PC-3 (cell line): ENCODE data around the gene LCA5L. TPM values are rescaled to one million over a fixed set of nuclear protein-coding genes. Genes with fewer than 3 reads are reported as not detected.
A peak's percentile ranks its signal among the peaks of the same experiment; 100 is the strongest.
"Not testable (repeated sequence)": the region's sequence is repeated elsewhere in the genome, so short reads cannot be mapped to it uniquely, and the experiment has no call there.

Experiments used
- ATAC-seq: fragments of 200-7000 bp; cut with Tn5 transposase; 2 replicates; pipeline ENCODE4 v1.9.1; 2020; ENCODE audit warnings: mild to moderate bottlenecking, moderate library complexity
- BruUV-seq: library from RNA; stranded (reverse); fragments of 400-500 nt; replicated peaks from 2 replicates; lab custom pipeline; 2021; lab: Mats Ljungman, UMichigan
- CTCF ChIA-PET: fragments of 300-600 bp; sonication (Branson Sonifier 250); formaldehyde crosslinking; loops from one replicate; lab custom pipeline; 2022; ENCODE audit warnings: antibody characterized with exemption; lab: Charles Lee
- POLR2A ChIA-PET: fragments of 300-600 bp; sonication (Branson Sonifier 250); formaldehyde crosslinking; loops from one replicate; lab custom pipeline; 2022; ENCODE audit warnings: antibody characterized with exemption; ENCODE audit not compliant: unreplicated experiment; lab: Charles Lee
- DNase-seq: peaks from one replicate; pipeline ENCODE4 v3.0.0-alpha.2; 2015
- H2AFZ ChIP-seq: fragments of 300-600 bp; sonication (generic); 2 replicates; pipeline ENCODE4 v1.6.0; 2016; ENCODE audit warnings: antibody characterized with exemption, low read length
- H3F3A ChIP-seq: fragments of 300-600 bp; sonication (generic); one replicate; pipeline ENCODE4 v1.6.0; 2017; ENCODE audit warnings: antibody characterized with exemption, low read length, control low read depth, mild to moderate bottlenecking; ENCODE audit not compliant: unreplicated experiment
- H3K27ac ChIP-seq: fragments of 300-600 bp; sonication (generic); 2 replicates; pipeline ENCODE4 v1.5.1; 2016; ENCODE audit warnings: mild to moderate bottlenecking, low read length
- H3K27me3 ChIP-seq: fragments of 300-600 bp; sonication (generic); 2 replicates; pipeline ENCODE4 v1.6.1; 2016; ENCODE audit warnings: low read length, mixed read lengths
- H3K36me3 ChIP-seq: fragments of 300-600 bp; sonication (generic); 2 replicates; pipeline ENCODE4 v1.6.1; 2016; ENCODE audit warnings: low read depth, mixed run types, low read length, mixed read lengths
- H3K4me1 ChIP-seq: fragments of 300-600 bp; sonication (generic); 2 replicates; pipeline ENCODE4 v1.5.1; 2016; ENCODE audit warnings: low read length; ENCODE audit not compliant: insufficient read depth
- H3K4me2 ChIP-seq: fragments of 300-600 bp; sonication (generic); 2 replicates; pipeline ENCODE4 v1.6.0; 2016; ENCODE audit warnings: low read length
- H3K4me3 ChIP-seq: fragments of 300-600 bp; sonication (generic); 2 replicates; pipeline ENCODE4 v1.5.1; 2016; ENCODE audit warnings: mild to moderate bottlenecking, low read length, mixed read lengths
- H3K79me2 ChIP-seq: fragments of 300-600 bp; sonication (generic); 2 replicates; pipeline ENCODE4 v1.6.1; 2017; ENCODE audit warnings: low read length, mixed read lengths
- H3K9ac ChIP-seq: fragments of 300-600 bp; sonication (generic); 2 replicates; pipeline ENCODE4 v1.6.0; 2016; ENCODE audit warnings: mild to moderate bottlenecking, low read length
- H3K9me2 ChIP-seq: fragments of 300-600 bp; sonication (generic); replicated peaks from 2 replicates; pipeline ENCODE4 v1.6.1; 2016; ENCODE audit warnings: mixed run types, low read length, mixed read lengths
- H3K9me3 ChIP-seq: fragments of 300-600 bp; sonication (generic); 2 replicates; pipeline ENCODE4 v1.6.1; 2016; ENCODE audit warnings: low read length, mixed read lengths
- H4K20me1 ChIP-seq: fragments of 300-600 bp; sonication (generic); 2 replicates; pipeline ENCODE4 v1.6.1; 2016; ENCODE audit warnings: low read length, mixed read lengths
- EZH2 ChIP-seq: fragments of 300-600 bp; sonication (generic); IDR thresholded peaks from one replicate; pipeline ENCODE4 v1.6.1; 2017; ENCODE audit warnings: antibody characterized with exemption, mild to moderate bottlenecking, low read length; ENCODE audit not compliant: unreplicated experiment
- EZH2phosphoT487 ChIP-seq: fragments of 300-600 bp; sonication (generic); IDR thresholded peaks from 2 replicates; pipeline ENCODE4 v1.6.1; 2018; ENCODE audit warnings: mild to moderate bottlenecking, antibody characterized with exemption, low read length, borderline replicate concordance
- intact Hi-C: fragments of 100-400 bp; cut with micrococcal nuclease; formaldehyde crosslinking; loops from 2 replicates; pipeline ENCODE4 v1.9.0; 2023
- total RNA-seq: library from RNA; depleted of rRNA; stranded (reverse); fragments of >200 nt; gene quantifications from 2 replicates; pipeline ENCODE4 v1.2.3, GENCODE V29; 2014
- TF ChIP-seq, protein P1 (sequence below): fragments of 300-600 bp; sonication (generic); conservative IDR thresholded peaks from 2 replicates; pipeline ENCODE4 v1.5.1; 2017; ENCODE audit warnings: antibody characterized with exemption, low read depth, mild to moderate bottlenecking, low read length

LCA5L gene
- total RNA-seq, 1 experiment from 2014 or later = 0.40 TPM

DNA sequence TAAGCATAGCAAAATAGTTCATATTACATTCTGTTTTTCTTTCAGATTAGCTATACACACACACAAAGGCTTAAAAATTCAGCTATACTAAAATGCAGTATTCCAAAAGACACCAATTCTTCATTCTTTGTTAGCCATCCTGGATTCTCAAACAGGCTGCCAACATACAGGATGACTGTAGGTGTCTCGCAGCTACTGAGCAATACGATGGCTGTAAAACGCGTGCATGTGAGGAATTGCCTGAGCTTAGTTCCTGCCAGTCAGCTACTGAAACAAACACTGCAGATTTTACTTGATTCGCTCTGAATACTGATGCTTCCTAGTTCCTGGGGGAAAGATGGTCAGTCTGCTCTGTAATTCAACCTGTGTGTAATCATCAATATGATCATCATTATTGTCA lies 71.9 kb downstream of the LCA5L start:
- no peaks in the 10 kb centered on the region for H3K27me3 ChIP-seq

DNA sequence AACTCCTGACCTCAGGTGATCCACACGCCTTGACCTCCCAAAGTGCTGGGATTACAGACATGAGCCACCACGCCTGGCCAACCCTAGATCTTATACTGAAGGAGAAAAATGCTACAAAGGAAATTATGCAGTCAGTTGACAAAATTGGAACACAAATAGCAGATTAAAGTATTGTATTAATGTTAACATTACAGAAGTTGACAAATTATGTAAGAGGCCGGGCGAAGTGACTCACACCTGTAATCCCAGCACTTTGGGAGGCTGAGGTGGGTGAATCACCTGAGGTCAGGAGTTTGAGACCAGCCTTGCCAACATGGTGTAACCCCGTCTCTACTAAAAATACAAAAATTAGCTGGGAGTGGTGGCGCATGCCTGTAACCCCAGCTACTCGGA lies 75.7 kb downstream of the LCA5L start:
- H3K79me2 ChIP-seq, BruUV-seq, H3F3A ChIP-seq, H3K36me3 ChIP-seq, CTCF ChIA-PET, H3K27ac ChIP-seq, H3K4me1 ChIP-seq, H3K4me3 ChIP-seq, POLR2A ChIA-PET, H3K9me3 ChIP-seq, H3K4me2 ChIP-seq, H3K27me3 ChIP-seq, H2AFZ ChIP-seq, H3K9me2 ChIP-seq, H4K20me1 ChIP-seq, H3K9ac ChIP-seq, intact Hi-C loops, ATAC-seq: not testable (repeated sequence)
- DNase-seq = peak; percentile 43

More for the DNA sequence above, 71.9 kb downstream of the LCA5L start:
- DNase-seq = peak; percentile 73
- ChIA-PET POLR2A (interaction anchor here (0.5 to 0.6 kb wide), 2 partner anchors 18 to 137 kb away, joined by 3 to 6 read pairs; no protein-coding TSS in a partner anchor), CTCF (interaction anchor here (0.6 to 2.0 kb wide), 11 partner anchors 10 to 225 kb away, joined by 3 to 20 read pairs (median 5); no protein-coding TSS in a partner anchor)
- Histone ChIP-seq H4K20me1 (no peaks in the 10 kb centered on the region), H3K9me2 (no peaks in the 10 kb centered on the region), H3K27ac (no peak overlapping the region), H3K36me3 (no peaks in the 10 kb centered on the region), H3K9me3 (no peaks in the 10 kb centered on the region), H3K4me3 (peak overlapping the region; percentile 31; the same call in 1 of the 2 replicates), H3F3A (no peaks in the 10 kb centered on the region), H3K9ac (no peak overlapping the region), H3K4me2 (peak overlapping the region; percentile 55), H2AFZ (peak overlapping the region; percentile 41), H3K79me2 (no peaks in the 10 kb centered on the region), H3K4me1 (peaks cover 7% of the 10 kb centered on the region; the same call in 1 of the 2 replicates)
- ATAC-seq = peak; percentile 96
- intact Hi-C loops = loop anchor here (1.0 to 2.0 kb wide), 3 partner anchors 15 to 343 kb away; no protein-coding TSS in a partner anchor
- no TSS peak for BruUV-seq
- TF ChIP-seq EZH2 (no peak), EZH2phosphoT487 (no peak)
- TF ChIP-seq, protein P1, sequence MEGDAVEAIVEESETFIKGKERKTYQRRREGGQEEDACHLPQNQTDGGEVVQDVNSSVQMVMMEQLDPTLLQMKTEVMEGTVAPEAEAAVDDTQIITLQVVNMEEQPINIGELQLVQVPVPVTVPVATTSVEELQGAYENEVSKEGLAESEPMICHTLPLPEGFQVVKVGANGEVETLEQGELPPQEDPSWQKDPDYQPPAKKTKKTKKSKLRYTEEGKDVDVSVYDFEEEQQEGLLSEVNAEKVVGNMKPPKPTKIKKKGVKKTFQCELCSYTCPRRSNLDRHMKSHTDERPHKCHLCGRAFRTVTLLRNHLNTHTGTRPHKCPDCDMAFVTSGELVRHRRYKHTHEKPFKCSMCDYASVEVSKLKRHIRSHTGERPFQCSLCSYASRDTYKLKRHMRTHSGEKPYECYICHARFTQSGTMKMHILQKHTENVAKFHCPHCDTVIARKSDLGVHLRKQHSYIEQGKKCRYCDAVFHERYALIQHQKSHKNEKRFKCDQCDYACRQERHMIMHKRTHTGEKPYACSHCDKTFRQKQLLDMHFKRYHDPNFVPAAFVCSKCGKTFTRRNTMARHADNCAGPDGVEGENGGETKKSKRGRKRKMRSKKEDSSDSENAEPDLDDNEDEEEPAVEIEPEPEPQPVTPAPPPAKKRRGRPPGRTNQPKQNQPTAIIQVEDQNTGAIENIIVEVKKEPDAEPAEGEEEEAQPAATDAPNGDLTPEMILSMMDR = peak; percentile 67

DNA sequence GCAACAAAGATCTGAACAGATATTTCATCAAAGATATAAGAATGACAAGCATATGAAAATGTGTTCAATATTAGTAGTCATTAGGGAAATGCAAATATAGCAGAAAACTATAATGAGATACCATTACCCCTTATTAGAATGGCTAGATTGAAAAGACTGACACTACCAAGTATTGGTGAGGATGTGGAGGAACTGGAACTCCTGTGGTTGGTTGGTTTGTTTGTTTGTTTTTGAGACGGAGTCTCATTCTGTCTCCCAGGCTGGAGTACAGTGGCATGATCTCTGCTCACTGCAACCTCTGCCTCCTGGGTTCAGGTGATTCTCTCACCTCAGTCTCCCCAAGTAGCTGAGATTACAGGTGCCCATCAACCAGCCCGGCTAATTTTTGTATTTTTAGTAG lies 77.8 kb downstream of the LCA5L start:
- no peaks in the 10 kb centered on the region for H4K20me1 ChIP-seq
- no peak for DNase-seq
- H2AFZ ChIP-seq = no peak overlapping the region
- H3F3A ChIP-seq = no peaks in the 10 kb centered on the region
- no peaks in the 10 kb centered on the region for H3K79me2 ChIP-seq
- no peak overlapping the region for H3K27ac ChIP-seq
- TF ChIP-seq, protein P1 = no peak
- TF ChIP-seq EZH2phosphoT487 (no peak), EZH2 (no peak)
- ATAC-seq = no peak
- no peaks in the 10 kb centered on the region for H3K27me3 ChIP-seq
- ChIA-PET POLR2A (interaction anchor here (0.7 kb wide), 1 partner anchor 74 kb away, joined by 23 read pairs; no protein-coding TSS in a partner anchor), CTCF (no interaction called here)
- no peak overlapping the region for H3K4me3 ChIP-seq
- H3K4me1 ChIP-seq = peaks cover 3% of the 10 kb centered on the region; the same call in 1 of the 2 replicates
- intact Hi-C loops = no loop called here
- no peak overlapping the region for H3K9ac ChIP-seq
- no peak overlapping the region for H3K4me2 ChIP-seq
- no peaks in the 10 kb centered on the region for H3K36me3 ChIP-seq
- no peaks in the 10 kb centered on the region for H3K9me3 ChIP-seq
- no peaks in the 10 kb centered on the region for H3K9me2 ChIP-seq
- BruUV-seq = no TSS peak
